ENCODE measurements around the gene OR10J5. TPM values are rescaled to one million over a fixed set of nuclear protein-coding genes. Genes with fewer than 3 reads are reported as not detected.

The OR10J5 gene
- total and polyA plus RNA-seq, 2 of the 4 experiments (the other 2 are of a cell fraction): not detected

GRCh38 chr1:159505676-159506075 lies 30.1 kb downstream of the OR10J5 start:
- DNase-seq (no peak), ATAC-seq (ENCODE audit: low read depth) (no peak)
- no peak overlapping the region for H2BK120ac ChIP-seq (ENCODE audit: low read depth, low read length)
- CTCF ChIA-PET: no interaction called here
- dilution Hi-C loops (cut with HindIII; ENCODE audit: low sequenced_read_pairs, unreplicated experiment) (no loop called here), in situ Hi-C loops (cut with MboI; ENCODE audit: low sequenced_read_pairs) (no loop called here), intact Hi-C loops (cut with micrococcal nuclease) (no loop called here)
- H3K9me3 ChIP-seq (ENCODE audit: control insufficient read depth, insufficient read depth, low read length): peaks cover 6% of the 10 kb centered on the region
- H4K20me1 ChIP-seq (ENCODE audit: insufficient read depth, low read length): no peaks in the 10 kb centered on the region
- no peak overlapping the region for H2BK5ac ChIP-seq (ENCODE audit: low read depth, low read length, poor library complexity, severe bottlenecking)
- H3K9me1 ChIP-seq (ENCODE audit: insufficient read depth, low read length): no peaks in the 10 kb centered on the region
- H3K27ac ChIP-seq (ENCODE audit: insufficient read depth, low read length): no peak overlapping the region
- H3K4me1 ChIP-seq (ENCODE audit: control insufficient read depth, insufficient read depth, low read length): no peaks in the 10 kb centered on the region
- H4K8ac ChIP-seq (ENCODE audit: low read depth in 2 of 2, low read length in 2 of 2): no peak overlapping the region
- no peak overlapping the region for H3K56ac ChIP-seq (ENCODE audit: extremely low read depth, insufficient read depth, low read length)
- no peak overlapping the region for H3K4ac ChIP-seq (ENCODE audit: low read depth, low read length)
- H3K14ac ChIP-seq (replicated peaks; ENCODE audit: low read depth, low read length): no peak overlapping the region
- H3K9ac ChIP-seq (ENCODE audit: low read depth, low read length): no peak overlapping the region
- no peak overlapping the region for H4K91ac ChIP-seq (ENCODE audit: insufficient read depth, low read depth, low read length)
- no peak overlapping the region for H3K4me3 ChIP-seq (ENCODE audit: insufficient read depth, low read depth, low read length)
- TF ChIP-seq MXI1 (IDR thresholded peaks at IDR 0.05; ENCODE audit: borderline replicate concordance, low read depth, low read length) (no peak), RCOR1 (IDR thresholded peaks at IDR 0.05; ENCODE audit: insufficient replicate concordance, low read length) (no peak), NFE2L2 (IDR thresholded peaks at IDR 0.05; ENCODE audit: low read depth, low read length) (no peak), MAZ (IDR thresholded peaks at IDR 0.05; ENCODE audit: borderline replicate concordance, low read depth, low read length) (no peak), POLR2A (IDR thresholded peaks at IDR 0.05; ENCODE audit: low read depth, low read length) (no peak), USF2 (IDR thresholded peaks at IDR 0.05; ENCODE audit: low read depth, low read length) (no peak), BHLHE40 (IDR thresholded peaks at IDR 0.05; ENCODE audit: low read depth, low read length) (no peak), MAFK (IDR thresholded peaks at IDR 0.05; ENCODE audit: low read depth, low read length) (no peak), CHD1 (IDR thresholded peaks at IDR 0.05; ENCODE audit: low read depth, low read length) (no peak), CTCF (conservative IDR thresholded peaks at IDR 0.05; ENCODE audit: low read depth, low read length) (no peak), FOS (IDR thresholded peaks at IDR 0.05; ENCODE audit: low read depth, low read length) (no peak)
- BruUV-seq (replicated peaks): no TSS peak
- no peaks in the 10 kb centered on the region for H3K27me3 ChIP-seq (ENCODE audit: control insufficient read depth, insufficient read depth, low read length)
- no peak overlapping the region for H2BK20ac ChIP-seq (ENCODE audit: low read depth, low read length)
- H2AK5ac ChIP-seq (ENCODE audit: low read depth, low read length): no peak overlapping the region
- H2AK9ac ChIP-seq (replicated peaks; ENCODE audit: low read depth, low read length, poor library complexity): no peak overlapping the region
- no peak overlapping the region for H3K4me2 ChIP-seq (ENCODE audit: low read depth, low read length)
- H3K79me1 ChIP-seq (ENCODE audit: low read depth in 1 of 2, low read length in 2 of 2): no peaks in the 10 kb centered on the region
- H3K36me3 ChIP-seq (ENCODE audit: control insufficient read depth, insufficient read depth, low read length): no peaks in the 10 kb centered on the region
- no peak overlapping the region for H3K23ac ChIP-seq (ENCODE audit: low read depth, low read length)
- H3K18ac ChIP-seq (ENCODE audit: low read depth, low read length): no peak overlapping the region
- no peak overlapping the region for H2BK15ac ChIP-seq (ENCODE audit: low read depth, low read length)
- H2AFZ ChIP-seq (replicated peaks; ENCODE audit: low read length, poor library complexity): no peak overlapping the region
- no peak overlapping the region for H4K5ac ChIP-seq (ENCODE audit: low read depth, low read length)
- POLR2A ChIA-PET (ENCODE audit: unreplicated experiment): no interaction called here

Measured in IMR-90 (cell line).